GM12865 (cell line): Measurements from ENCODE around the gene DRD5.
"Not testable (repeated sequence)": the region's sequence is repeated elsewhere in the genome, so short reads cannot be mapped to it uniquely, and the experiment has no call there.

Experiments used
- DNase-seq: peaks from one replicate; pipeline ENCODE4 v3.0.0; 2010; ENCODE audit warnings: low read depth
- H3K4me3 ChIP-seq: 2 replicates; pipeline ENCODE4 v1.5.1; 2011; ENCODE audit warnings: mild to moderate bottlenecking, low read depth, low read length, control low read depth
- TF ChIP-seq, protein P1 (sequence below): IDR thresholded peaks from 2 replicates; pipeline ENCODE4 v1.5.1; 2011; ENCODE audit warnings: low read length, control low read depth, low read depth, inconsistent platforms; ENCODE audit not compliant: insufficient read depth; ENCODE audit errors: missing control alignments

DRD5 gene

DNA sequence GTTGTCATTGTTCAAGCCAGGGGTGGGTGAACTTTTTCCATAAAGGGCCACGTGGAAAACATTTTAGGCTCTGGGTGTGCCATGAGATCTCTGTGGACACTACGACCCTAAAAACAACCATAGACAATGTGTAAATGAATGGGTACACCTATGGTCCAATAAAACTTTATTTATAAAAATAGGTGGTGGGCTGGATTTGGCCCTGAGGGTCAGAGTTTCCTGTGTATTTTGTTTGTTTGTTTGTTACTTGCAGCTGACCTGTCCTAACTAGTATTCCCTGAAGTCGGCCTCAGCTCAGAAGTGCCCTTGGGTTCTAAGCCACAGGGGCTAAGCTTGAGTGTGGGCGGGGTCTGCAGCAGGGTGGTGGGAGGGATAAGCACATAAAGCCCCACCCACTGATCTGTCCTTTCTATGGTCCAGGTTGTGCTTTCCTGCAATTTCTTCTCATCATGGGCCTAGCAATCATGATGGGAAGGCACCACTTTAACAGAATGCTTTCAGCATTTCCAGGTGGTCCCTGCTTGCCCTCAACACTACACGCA, 17.2 kb upstream of the DRD5 start:
- TF ChIP-seq, protein P1, sequence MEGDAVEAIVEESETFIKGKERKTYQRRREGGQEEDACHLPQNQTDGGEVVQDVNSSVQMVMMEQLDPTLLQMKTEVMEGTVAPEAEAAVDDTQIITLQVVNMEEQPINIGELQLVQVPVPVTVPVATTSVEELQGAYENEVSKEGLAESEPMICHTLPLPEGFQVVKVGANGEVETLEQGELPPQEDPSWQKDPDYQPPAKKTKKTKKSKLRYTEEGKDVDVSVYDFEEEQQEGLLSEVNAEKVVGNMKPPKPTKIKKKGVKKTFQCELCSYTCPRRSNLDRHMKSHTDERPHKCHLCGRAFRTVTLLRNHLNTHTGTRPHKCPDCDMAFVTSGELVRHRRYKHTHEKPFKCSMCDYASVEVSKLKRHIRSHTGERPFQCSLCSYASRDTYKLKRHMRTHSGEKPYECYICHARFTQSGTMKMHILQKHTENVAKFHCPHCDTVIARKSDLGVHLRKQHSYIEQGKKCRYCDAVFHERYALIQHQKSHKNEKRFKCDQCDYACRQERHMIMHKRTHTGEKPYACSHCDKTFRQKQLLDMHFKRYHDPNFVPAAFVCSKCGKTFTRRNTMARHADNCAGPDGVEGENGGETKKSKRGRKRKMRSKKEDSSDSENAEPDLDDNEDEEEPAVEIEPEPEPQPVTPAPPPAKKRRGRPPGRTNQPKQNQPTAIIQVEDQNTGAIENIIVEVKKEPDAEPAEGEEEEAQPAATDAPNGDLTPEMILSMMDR = no peak
- DNase-seq = no peak
- no peak overlapping the region for H3K4me3 ChIP-seq

DNA sequence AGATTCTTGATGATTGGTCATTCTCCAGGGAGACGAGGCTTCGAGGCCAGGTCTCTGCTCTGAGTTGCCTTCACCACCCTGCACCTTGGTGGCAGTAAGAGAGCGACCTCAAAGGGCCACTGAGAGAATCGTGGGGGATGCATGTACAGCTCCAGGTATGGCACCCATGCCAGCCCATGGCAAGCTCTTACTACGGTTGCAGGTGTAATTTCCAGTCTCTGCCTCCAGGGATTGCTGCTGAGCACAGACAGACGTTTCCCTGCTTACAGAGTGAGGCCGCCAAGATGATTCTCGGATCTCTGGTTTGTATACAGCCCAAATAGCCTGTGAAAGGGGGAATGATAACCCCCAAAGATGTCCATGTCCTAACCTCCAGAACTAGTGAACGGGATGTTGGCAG, 16.3 kb upstream of the DRD5 start:
- H3K4me3 ChIP-seq = no peak overlapping the region
- DNase-seq = peak; percentile 40
- TF ChIP-seq, protein P1 = peak; percentile 48

GRCh38 chr4:9769321-9769720, 12.1 kb upstream of the DRD5 start:
- no peak overlapping the region for H3K4me3 ChIP-seq
- TF ChIP-seq, protein P1 = no peak
- DNase-seq = no peak

DNA sequence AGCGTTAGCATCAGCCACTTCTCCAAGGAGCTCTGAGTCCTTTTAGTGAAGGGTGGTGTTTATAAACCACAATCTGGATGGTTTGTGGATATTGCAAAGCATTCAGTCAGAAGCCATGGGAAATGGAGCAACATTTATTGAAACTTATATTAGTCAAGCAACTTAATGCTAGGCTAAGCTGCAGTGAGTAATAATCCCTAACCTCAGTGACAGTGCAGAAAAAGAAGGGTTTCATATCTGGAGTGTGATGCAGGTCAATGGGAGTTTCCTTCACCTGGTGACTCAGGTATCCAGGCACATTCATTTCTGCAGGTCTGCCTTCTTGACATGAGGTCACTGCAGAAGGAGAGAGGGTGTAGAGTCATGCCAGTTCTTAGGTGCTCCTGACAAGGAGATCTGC, 10.4 kb upstream of the DRD5 start:
- TF ChIP-seq, protein P1 = no peak
- DNase-seq = no peak
- H3K4me3 ChIP-seq = no peak overlapping the region

DNA sequence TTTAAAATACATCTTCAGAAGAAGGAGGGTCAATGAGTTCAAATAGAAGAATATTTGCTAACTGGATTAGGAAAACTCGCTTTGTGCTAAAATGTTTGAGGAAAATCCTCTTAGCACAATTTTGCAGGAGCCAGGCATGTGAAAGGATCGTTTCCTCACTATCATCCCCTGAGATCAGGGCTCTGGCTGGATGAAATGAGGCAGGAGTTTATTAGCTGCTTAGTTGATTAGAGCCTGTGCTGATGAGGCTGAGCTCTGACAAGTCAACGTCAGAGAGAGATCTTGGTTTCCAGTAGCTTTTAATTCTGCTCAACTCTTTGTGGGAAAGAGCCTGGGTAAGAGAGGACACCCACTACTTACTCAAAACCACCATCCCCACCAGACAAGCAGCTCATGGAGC, 8.0 kb upstream of the DRD5 start:
- DNase-seq = no peak
- TF ChIP-seq, protein P1 = no peak
- H3K4me3 ChIP-seq = no peak overlapping the region

DNA sequence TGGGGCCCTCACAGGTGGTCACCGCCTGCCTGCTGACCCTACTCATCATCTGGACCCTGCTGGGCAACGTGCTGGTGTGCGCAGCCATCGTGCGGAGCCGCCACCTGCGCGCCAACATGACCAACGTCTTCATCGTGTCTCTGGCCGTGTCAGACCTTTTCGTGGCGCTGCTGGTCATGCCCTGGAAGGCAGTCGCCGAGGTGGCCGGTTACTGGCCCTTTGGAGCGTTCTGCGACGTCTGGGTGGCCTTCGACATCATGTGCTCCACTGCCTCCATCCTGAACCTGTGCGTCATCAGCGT, 652 bp downstream of the DRD5 start:
- TF ChIP-seq, protein P1 = no peak
- no peak for DNase-seq
- no peak overlapping the region for H3K4me3 ChIP-seq

- not testable (repeated sequence) for H3K4me3 ChIP-seq, DNase-seq
Observed at GRCh38 chr4:9785891-9786290, 4.5 kb downstream of the DRD5 start.
